A549 (cell line): ENCODE results near the gene ITPA. TPM values are rescaled to one million over a fixed set of nuclear protein-coding genes. Genes with fewer than 3 reads are reported as not detected.

Experiments used
- ATAC-seq, 2 experiments: fragments of 200-7000 bp in 1 of 2; fragments of >200 bp in 1 of 2; cut with Nextera tagmentation in 1 of 2; cut with Tn5 transposase in 1 of 2; 3 replicates each; pipeline versions ENCODE4 v1.8.0 to v1.9.1; 2018 to 2020; ENCODE audit warnings: mild to moderate bottlenecking in 1 of 2, moderate library complexity in 1 of 2
- CTCF ChIA-PET: fragments of 300-600 bp; sonication (Branson Sonifier 250); formaldehyde crosslinking; extraction: SDS; loops from one replicate; lab custom pipeline; 2021; ENCODE audit warnings: antibody characterized with exemption, inconsistent platforms; lab: Yijun Ruan, JAX
- POLR2A ChIA-PET: fragments of 350-600 bp; formaldehyde crosslinking; extraction: SDS; loops from one replicate; lab custom pipeline; 2021; ENCODE audit warnings: antibody characterized with exemption, inconsistent platforms; lab: Yijun Ruan, JAX
- DNase-seq, 2 experiments: peaks; one replicate each; pipeline versions ENCODE4 v3.0.0 to v3.0.0-alpha.2; 2011 to 2016; ENCODE audit warnings: low read depth in 1 of 2, low spot score in 1 of 2
- FAIRE-seq: peaks from 2 replicates; lab custom pipeline; 2011; peaks lifted over from hg19 to GRCh38; lab: Jason Lieb, UNC
- H3K27ac ChIP-seq, 2 experiments: fragments of >200 bp; sonication (Bioruptor Twin); formaldehyde crosslinking; 3 replicates each; pipeline ENCODE4 v1.5.1; 2016 to 2017
- H3K4me1 ChIP-seq: fragments of >200 bp; sonication (Bioruptor Twin); formaldehyde crosslinking; 3 replicates; pipeline ENCODE4 v1.6.1; 2016
- H3K4me2 ChIP-seq: fragments of >200 bp; sonication (Bioruptor Twin); formaldehyde crosslinking; 3 replicates; pipeline ENCODE4 v1.6.1; 2016
- H3K4me3 ChIP-seq: fragments of >200 bp; sonication (Bioruptor Twin); formaldehyde crosslinking; 3 replicates; pipeline ENCODE4 v1.5.1; 2016
- H3K9me3 ChIP-seq: fragments of >200 bp; sonication (Bioruptor Twin); formaldehyde crosslinking; 3 replicates; pipeline ENCODE4 v1.6.1; 2016
- ATOH8 ChIP-seq: fragments of 250-450 bp; sonication (Bioruptor Pico); IDR thresholded peaks from 2 replicates; pipeline ENCODE4 v1.5.0; 2020; ENCODE audit warnings: low read depth, mild to moderate bottlenecking, moderate library complexity
- BHLHE40 ChIP-seq: IDR thresholded peaks from 2 replicates; pipeline ENCODE4 v1.6.1; 2012; ENCODE audit warnings: low read depth, low read length, inconsistent platforms
- CBX2 ChIP-seq: fragments of 200-600 bp; sonication (generic); IDR thresholded peaks from 2 replicates; pipeline ENCODE4 v1.6.1; 2016; ENCODE audit warnings: low read depth, mild to moderate bottlenecking, borderline replicate concordance
- CTCF ChIP-seq: fragments of >200 bp; sonication (Bioruptor Twin); formaldehyde crosslinking; IDR thresholded peaks from 3 replicates; pipeline ENCODE4 v1.5.1; 2016
- EP300 ChIP-seq, 2 experiments: fragments of >200 bp; sonication (Bioruptor Twin); formaldehyde crosslinking; IDR thresholded peaks; 2 replicates in 1 of 2; 3 replicates in 1 of 2; pipeline ENCODE4 v1.6.1; 2016 to 2017
- ESRRA ChIP-seq: fragments of 150-350 bp; IDR thresholded peaks from 2 replicates; pipeline ENCODE4 v1.6.1; 2014; ENCODE audit warnings: mild to moderate bottlenecking, low read length, borderline replicate concordance
- FOSB ChIP-seq: fragments of 250-450 bp; sonication (Bioruptor Pico); IDR thresholded peaks from 2 replicates; pipeline ENCODE4 v1.5.0; 2020; ENCODE audit warnings: mild to moderate bottlenecking, moderate library complexity
- FOSL2 ChIP-seq, 2 experiments: fragments of 450-650 bp in 1 of 2; fragments of >200 bp in 1 of 2; sonication (Bioruptor Twin) in 1 of 2; formaldehyde crosslinking; IDR thresholded peaks; 2 replicates each; pipeline versions ENCODE4 v1.5.0 to v1.6.1; 2016 to 2020; ENCODE audit warnings: mild to moderate bottlenecking in 1 of 2, moderate library complexity in 1 of 2
- FOXS1 ChIP-seq: fragments of 250-450 bp; sonication (Bioruptor Pico); IDR thresholded peaks from 2 replicates; pipeline ENCODE4 v1.5.0; 2020; ENCODE audit warnings: mild to moderate bottlenecking, moderate library complexity
- HMGXB4 ChIP-seq: fragments of 250-450 bp; sonication (Bioruptor Pico); IDR thresholded peaks from 2 replicates; pipeline ENCODE4 v1.5.0; 2021; ENCODE audit warnings: mild to moderate bottlenecking, moderate library complexity, borderline replicate concordance
- JUN ChIP-seq, 2 experiments: fragments of >200 bp; sonication (Bioruptor Twin); formaldehyde crosslinking; IDR thresholded peaks; 2 replicates in 1 of 2; 3 replicates in 1 of 2; pipeline ENCODE4 v1.6.1; 2016 to 2017
- JUNB ChIP-seq: fragments of >200 bp; sonication (Bioruptor Twin); formaldehyde crosslinking; IDR thresholded peaks from 2 replicates; pipeline ENCODE4 v1.6.1; 2016
- MAFK ChIP-seq: fragments of 450-650 bp; IDR thresholded peaks from 2 replicates; pipeline ENCODE4 v1.6.1; 2014; ENCODE audit not compliant: partially characterized antibody
- PBX3 ChIP-seq: IDR thresholded peaks from 2 replicates; pipeline ENCODE4 v1.6.1; 2012
- PHF8 ChIP-seq: fragments of 200-600 bp; sonication (generic); IDR thresholded peaks from 2 replicates; pipeline ENCODE4 v1.6.1; 2016; ENCODE audit warnings: low read depth, mild to moderate bottlenecking, antibody characterized with exemption, moderate library complexity, borderline replicate concordance
- POLR2A ChIP-seq: IDR thresholded peaks from 2 replicates; pipeline ENCODE4 v1.6.1; 2012; ENCODE audit warnings: mild to moderate bottlenecking, low read length
- POLR2AphosphoS2 ChIP-seq: conservative IDR thresholded peaks from 2 replicates; pipeline ENCODE4 v1.6.1; 2012; ENCODE audit warnings: low read length, improper control_type of control experiment, inconsistent platforms
- RAD21 ChIP-seq, 2 experiments: fragments of >200 bp in 1 of 2; sonication (Bioruptor Twin) in 1 of 2; formaldehyde crosslinking in 1 of 2; IDR thresholded peaks in 1 of 2; conservative IDR thresholded peaks in 1 of 2; 2 replicates in 1 of 2; 3 replicates in 1 of 2; pipeline ENCODE4 v1.6.1; 2012 to 2018; ENCODE audit warnings: inconsistent platforms in 1 of 2
- RARB ChIP-seq: fragments of 250-450 bp; sonication (Bioruptor Pico); IDR thresholded peaks from 2 replicates; pipeline ENCODE4 v1.8.0; 2021; ENCODE audit warnings: mild to moderate bottlenecking, moderate library complexity
- RCOR1 ChIP-seq: fragments of 150-350 bp; IDR thresholded peaks from 2 replicates; pipeline ENCODE4 v1.6.1; 2014; ENCODE audit warnings: antibody characterized with exemption, low read length, low read depth
- RFX5 ChIP-seq: fragments of 450-650 bp; IDR thresholded peaks from 2 replicates; pipeline ENCODE4 v1.7.1; 2014; ENCODE audit warnings: antibody characterized with exemption, mild to moderate bottlenecking, moderate library complexity
- TP53 ChIP-seq: fragments of 250-450 bp; sonication (Bioruptor Pico); IDR thresholded peaks from 2 replicates; pipeline ENCODE4 v1.5.0; 2021; ENCODE audit warnings: mild to moderate bottlenecking, moderate library complexity
- ZC3H11A ChIP-seq: fragments of 450-650 bp; IDR thresholded peaks from 2 replicates; pipeline ENCODE4 v1.6.1; 2014; ENCODE audit warnings: antibody characterized with exemption, mild to moderate bottlenecking
- ZFP36 ChIP-seq: fragments of 450-650 bp; IDR thresholded peaks from 2 replicates; pipeline ENCODE4 v1.6.1; 2014; ENCODE audit warnings: borderline replicate concordance; ENCODE audit not compliant: partially characterized antibody
- ZSCAN20 ChIP-seq: fragments of 250-450 bp; sonication (Bioruptor Pico); IDR thresholded peaks from 2 replicates; pipeline ENCODE4 v1.8.0; 2022; ENCODE audit warnings: mild to moderate bottlenecking, moderate library complexity
- WGBS: methylation state at CpG from one replicate; pipeline ENCODE4 v1.1.6; 2017; ENCODE audit errors: missing lambda C conversion rate; 5-methylcytosine and 5-hydroxymethylcytosine counted together
- polyA plus RNA-seq, 4 experiments: library from polyadenylated mRNA; depleted of rRNA in 3 of 4; stranded (reverse); fragments of >200 nt; fragmentation: RNase III in 1 of 4; extraction: RNeasy Plus Mini Kit Qiagen cat#74134 plus additional on column Dnase treatment in 1 of 4; gene quantifications; 2 replicates in 3 of 4; 3 replicates in 1 of 4; pipeline ENCODE4 v1.2.3, GENCODE V29; 2011 to 2017

ITPA gene
- polyA plus RNA-seq, 2 of the 4 experiments (the other 2 are of a cell fraction), result 54.0 to 106 TPM

- H3K27ac ChIP-seq, result no peak overlapping the region
- no peaks in the 10 kb centered on the region for H3K9me3 ChIP-seq
- FAIRE-seq (no peak), DNase-seq (no peak), ATAC-seq (no peak)
- TF ChIP-seq TP53 (CRISPR knock-in tag) (no peak), POLR2A (no peak), RARB (CRISPR knock-in tag) (no peak), POLR2AphosphoS2 (no peak), CBX2 (no peak), BHLHE40 (no peak), PBX3 (no peak), HMGXB4 (CRISPR knock-in tag) (no peak), ZSCAN20 (no peak), RAD21 (conservative IDR thresholded peaks at IDR 0.05 in 1 of 2, IDR thresholded peaks at IDR 0.05 in 1 of 2) (no peak), RFX5 (no peak), MAFK (no peak)
- no peak overlapping the region for H3K4me3 ChIP-seq
- POLR2A ChIA-PET, result interaction anchor here (0.9 kb wide), 1 partner anchor 12 kb away, joined by 6 read pairs; the partner anchor contains the start of genes FASTKD5 and UBOX5
- WGBS, result 75% methylated on average over 14 of the region's 14 CpGs
- H3K4me1 ChIP-seq, result peaks cover 15% of the 10 kb centered on the region
- no peak overlapping the region for H3K4me2 ChIP-seq
- CTCF ChIA-PET, result interaction anchor here (0.6 to 2.9 kb wide), 3 partner anchors 10 to 16 kb away, joined by 3 to 17 read pairs (median 3); partner anchors contain the start of genes FASTKD5 and UBOX5
Observed at GRCh38 chr20:3171391-3172125, 37.7 kb upstream of the ITPA start.

GRCh38 chr20:3172126-3172932, 37.0 kb upstream of the ITPA start:
- peak overlapping the region; percentile 85 for H3K4me2 ChIP-seq
- FAIRE-seq, result no peak
- peaks cover 15% of the 10 kb centered on the region for H3K4me1 ChIP-seq
- no peaks in the 10 kb centered on the region for H3K9me3 ChIP-seq
- WGBS, result 63% methylated on average over 5 of the region's 5 CpGs
- ChIA-PET POLR2A (interaction anchor here (0.7 to 0.9 kb wide), 2 partner anchors 12 to 53 kb away, joined by 4 to 6 read pairs; partner anchors contain the start of genes FASTKD5 and UBOX5), CTCF (interaction anchor here (0.5 to 2.9 kb wide), 2 partner anchors 10 to 473 kb away, joined by 3 to 17 read pairs; no protein-coding TSS in a partner anchor)
- no peak for DNase-seq
- peak overlapping the region; percentile 91 for H3K4me3 ChIP-seq
- ATAC-seq, result no peak
- H3K27ac ChIP-seq, result peak overlapping the region; percentile 86 to 91; a peak in 5 of 6 replicates
- TF ChIP-seq ZC3H11A (no peak), ZFP36 (no peak), FOSB (CRISPR knock-in tag) (no peak), JUNB (no peak)

GRCh38 chr20:3172933-3173609, 36.2 kb upstream of the ITPA start, which contains the start of gene LZTS3:
LZTS3 (minus strand) TSS chr20:3173549; CDS start chr20:3167163, 6,386 bp downstream.
- DNase-seq (peak; percentile 62 to 84), ATAC-seq (peak; percentile 51 to 58)
- Histone ChIP-seq H3K4me2 (peak within 1 kb of the TSS; percentile 85), H3K4me1 (peaks cover 15% of the 10 kb centered on the region), H3K27ac (peak within 1 kb of the TSS; percentile 86 to 91), H3K9me3 (no peaks in the 10 kb centered on the region), H3K4me3 (peak within 1 kb of the TSS; percentile 91)
- CTCF ChIA-PET, result interaction anchor here (0.5 to 2.9 kb wide), 2 partner anchors 11 to 474 kb away, joined by 3 to 17 read pairs; no protein-coding TSS in a partner anchor
- 2% methylated on average over 21 of the region's 62 CpGs for WGBS
- TF ChIP-seq FOSL2 (IDR thresholded peaks at IDR 0.05) (no peak), FOSL2 (CRISPR knock-in tag; IDR thresholded peaks at IDR 0.05) (peak; percentile 48; the same call in 1 of the 2 replicates), JUN (IDR thresholded peaks at IDR 0.05) (peak in 1 of 2 experiments; percentile 49; a peak in 1 of 5 replicates), FOXS1 (CRISPR knock-in tag) (no peak), PHF8 (peak; percentile 27; the same call in 1 of the 2 replicates), CTCF (peak; percentile 33; the same call in 2 of the 3 replicates), EP300 (IDR thresholded peaks at IDR 0.05) (no peak), ESRRA (0 out of 2 replicates have a peak, but pooled peaks have one; percentile 29), RCOR1 (no peak), ATOH8 (CRISPR knock-in tag) (no peak)
- TF ChIP-seq, all 56 proteins: peak for 5
- no peak for FAIRE-seq
- POLR2A ChIA-PET, result interaction anchor here (0.7 to 1.0 kb wide), 2 partner anchors 14 to 54 kb away, joined by 3 to 4 read pairs; partner anchors contain the start of genes FASTKD5 and UBOX5
